ENCODE results near the gene RHBG.

DNA sequence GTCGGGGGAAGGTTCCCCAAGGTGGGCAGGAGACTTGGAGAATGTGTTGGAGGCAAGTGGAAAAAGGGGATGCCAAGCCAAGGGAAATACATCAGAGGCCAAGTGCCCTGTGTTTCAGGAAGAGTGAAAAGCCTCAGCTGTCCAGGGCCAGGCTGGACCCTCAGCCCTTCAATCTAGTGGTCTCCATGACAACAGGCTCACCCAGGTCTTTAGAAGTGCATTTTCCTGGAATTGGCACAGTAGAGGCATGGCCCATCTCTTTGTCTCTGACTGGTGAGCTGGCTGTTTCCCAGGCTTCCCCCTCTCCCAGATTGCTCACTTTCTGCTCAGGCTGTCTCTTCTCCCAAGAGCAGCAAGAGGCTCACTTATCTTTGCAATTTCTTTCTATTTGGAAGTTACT lies 10.4 kb upstream of the RHBG start:
- TF ChIP-seq POLR2A (IDR thresholded peaks at IDR 0.05): no peak
- TF ChIP-seq, protein P1, sequence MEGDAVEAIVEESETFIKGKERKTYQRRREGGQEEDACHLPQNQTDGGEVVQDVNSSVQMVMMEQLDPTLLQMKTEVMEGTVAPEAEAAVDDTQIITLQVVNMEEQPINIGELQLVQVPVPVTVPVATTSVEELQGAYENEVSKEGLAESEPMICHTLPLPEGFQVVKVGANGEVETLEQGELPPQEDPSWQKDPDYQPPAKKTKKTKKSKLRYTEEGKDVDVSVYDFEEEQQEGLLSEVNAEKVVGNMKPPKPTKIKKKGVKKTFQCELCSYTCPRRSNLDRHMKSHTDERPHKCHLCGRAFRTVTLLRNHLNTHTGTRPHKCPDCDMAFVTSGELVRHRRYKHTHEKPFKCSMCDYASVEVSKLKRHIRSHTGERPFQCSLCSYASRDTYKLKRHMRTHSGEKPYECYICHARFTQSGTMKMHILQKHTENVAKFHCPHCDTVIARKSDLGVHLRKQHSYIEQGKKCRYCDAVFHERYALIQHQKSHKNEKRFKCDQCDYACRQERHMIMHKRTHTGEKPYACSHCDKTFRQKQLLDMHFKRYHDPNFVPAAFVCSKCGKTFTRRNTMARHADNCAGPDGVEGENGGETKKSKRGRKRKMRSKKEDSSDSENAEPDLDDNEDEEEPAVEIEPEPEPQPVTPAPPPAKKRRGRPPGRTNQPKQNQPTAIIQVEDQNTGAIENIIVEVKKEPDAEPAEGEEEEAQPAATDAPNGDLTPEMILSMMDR (IDR thresholded peaks at IDR 0.05 in 4 of 5, conservative IDR thresholded peaks at IDR 0.05 in 1 of 5): no peak

All from gastrocnemius medialis (tissue), 4 donors.